HG03439 (cell line): Measurements from ENCODE around the gene CRNKL1.
"Not testable (repeated sequence)": the region's sequence is repeated elsewhere in the genome, so short reads cannot be mapped to it uniquely, and the experiment has no call there.

Experiments
- ATAC-seq: cut with Tn5 transposase; IDR thresholded peaks from one replicate; pipeline ENCODE4 v1.9.1; 2021; ENCODE audit warnings: mild to moderate bottlenecking, moderate library complexity; ENCODE audit not compliant: unreplicated experiment

Gene CRNKL1

DNA sequence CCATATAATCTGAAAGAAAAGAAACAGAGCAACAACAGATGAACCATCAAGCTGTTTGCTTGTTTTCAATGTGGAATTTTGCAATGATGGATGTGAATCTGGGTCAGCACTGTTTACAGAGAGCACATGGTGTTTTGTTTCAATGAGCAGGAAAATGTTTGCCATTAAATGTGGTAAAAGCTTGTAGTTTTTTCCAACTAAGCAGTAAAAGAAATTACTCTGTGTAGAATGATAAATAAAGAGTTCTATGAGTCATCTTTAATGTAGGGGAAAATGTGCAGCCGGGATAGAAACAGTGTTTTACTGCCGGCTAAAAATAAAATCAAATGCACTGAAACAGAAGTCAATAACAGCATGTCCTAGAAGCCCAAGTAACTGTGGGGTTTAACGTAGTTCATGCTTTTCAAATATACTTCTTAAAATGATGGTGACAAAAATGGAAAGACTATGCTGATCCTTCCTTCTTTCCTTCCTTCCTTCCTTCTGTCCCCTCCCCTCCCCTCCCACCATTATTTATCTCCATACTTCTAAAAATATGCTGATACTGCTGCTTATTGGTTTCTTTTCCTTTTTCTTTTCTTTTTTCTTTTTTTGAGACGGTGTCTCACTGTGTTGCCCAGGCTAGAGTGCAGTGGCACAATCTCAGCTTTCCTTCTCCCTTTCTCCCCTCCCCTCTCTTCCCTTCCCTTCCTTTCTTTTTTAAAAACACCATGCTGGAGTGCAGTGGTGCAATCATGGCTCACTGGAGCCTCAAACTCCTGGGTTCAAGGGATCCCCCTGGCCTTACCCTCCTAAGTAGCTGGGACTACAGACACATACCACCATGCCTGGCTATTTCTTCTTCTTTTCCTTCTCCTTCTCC lies 41.4 kb downstream of the CRNKL1 start:
- no peak for ATAC-seq

DNA sequence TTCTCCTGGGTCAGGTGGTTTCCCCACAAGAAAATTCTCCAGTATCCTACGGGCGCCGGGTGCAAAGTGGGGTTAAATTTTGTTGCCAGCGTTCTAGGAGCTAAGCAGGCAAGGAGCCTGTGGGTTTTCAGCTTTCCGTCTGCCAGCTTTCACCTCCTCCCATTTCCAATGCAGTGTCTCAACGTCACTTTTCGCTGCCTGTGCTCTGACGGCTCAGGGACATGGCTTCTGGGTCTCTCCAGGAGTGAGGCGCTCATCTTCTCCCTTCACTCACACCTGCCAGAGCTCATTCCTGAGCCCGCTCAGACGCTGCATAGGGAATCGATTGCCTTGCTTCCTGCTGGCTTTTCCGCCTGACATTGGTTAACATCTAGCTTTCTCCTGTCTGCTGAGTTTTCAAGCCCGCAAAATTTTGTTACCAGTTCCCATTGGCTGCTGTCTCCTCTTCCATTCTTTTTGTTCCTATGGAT lies 42.4 kb downstream of the CRNKL1 start:
- no peak for ATAC-seq

DNA sequence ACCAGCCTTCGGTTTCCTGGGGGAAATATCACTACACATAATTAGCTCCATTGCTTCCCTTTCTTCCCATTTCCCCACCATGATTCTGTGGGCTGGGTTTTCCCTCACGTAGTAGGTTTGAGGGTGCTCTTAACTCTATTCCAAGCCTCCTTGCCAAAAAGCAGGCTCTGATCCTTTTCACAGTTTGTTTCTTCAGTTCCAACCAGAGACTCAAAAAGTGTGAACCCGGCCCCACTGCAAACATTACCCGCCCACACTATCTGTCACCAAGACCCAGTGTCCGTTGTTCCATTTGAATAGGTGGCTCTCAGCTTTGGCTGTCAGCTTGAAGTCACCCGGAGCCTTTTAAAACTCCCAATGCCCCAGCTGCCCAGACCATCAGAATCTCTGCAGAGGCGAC lies 46.9 kb downstream of the CRNKL1 start:
- no peak for ATAC-seq

DNA sequence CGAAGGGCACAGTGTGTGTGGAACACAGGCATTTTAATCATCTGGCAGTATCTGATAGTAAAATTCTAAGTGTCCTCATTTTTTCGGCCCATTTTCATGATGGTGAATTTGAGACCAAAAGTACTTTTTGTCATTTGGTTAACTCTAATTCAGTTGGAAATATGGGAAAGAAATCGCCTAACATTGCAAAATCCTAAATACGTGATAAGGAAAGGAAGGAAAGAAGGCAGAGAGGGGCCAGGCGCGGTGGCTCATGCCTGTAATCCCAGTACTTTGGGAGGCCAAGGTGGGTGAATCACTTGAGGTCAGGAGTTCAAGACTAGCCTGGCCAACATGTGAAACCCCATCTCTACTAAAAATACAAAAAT lies 48.3 kb downstream of the CRNKL1 start:
- ATAC-seq = not testable (repeated sequence)

- ATAC-seq = no peak
These were observed 49.0 kb downstream of the CRNKL1 start for GRCh38 chr20:20003031-20003954.

DNA sequence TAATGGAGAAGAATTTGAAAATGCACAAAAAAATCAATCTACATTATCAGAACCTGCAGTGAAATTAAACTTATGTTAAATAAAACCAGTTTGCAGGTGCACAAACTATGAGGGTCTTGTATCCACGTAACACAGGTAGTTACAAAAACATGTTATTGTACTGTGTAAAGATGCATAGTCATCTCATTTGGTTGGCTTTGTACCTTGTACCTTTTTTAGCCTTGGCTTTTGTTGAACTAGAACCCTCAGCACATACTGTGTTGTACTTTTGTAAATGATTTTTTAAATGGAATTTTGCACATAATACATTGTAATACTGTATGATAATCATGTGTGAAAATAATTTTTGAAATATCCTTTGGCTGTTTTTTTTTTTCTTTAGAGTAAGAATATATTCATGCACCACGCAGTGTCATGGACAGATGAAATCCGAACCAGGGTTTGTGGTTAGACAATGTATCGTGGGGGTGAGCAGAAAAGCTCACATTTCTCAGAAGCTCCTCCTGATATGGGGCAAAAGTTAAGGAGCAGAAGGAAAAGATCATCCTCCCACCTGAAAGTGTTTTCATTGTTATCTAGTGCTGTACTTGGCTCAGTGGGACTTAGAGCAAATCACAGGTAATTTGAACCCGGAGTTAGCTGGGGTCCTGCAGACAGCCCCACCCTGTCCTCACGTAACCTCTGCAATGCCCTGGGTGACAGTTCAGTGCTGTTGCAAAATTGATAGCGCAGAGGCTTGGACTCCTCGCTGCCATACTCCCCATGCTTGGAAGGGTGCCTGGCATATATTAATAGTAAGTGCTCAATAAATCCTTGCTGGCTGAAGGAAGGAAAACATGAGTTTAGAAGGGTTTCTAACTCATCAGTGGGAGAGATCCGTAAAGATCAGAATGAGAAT lies 49.9 kb downstream of the CRNKL1 start:
- no peak for ATAC-seq

GRCh38 chr20:20000211-20000968 lies 51.9 kb downstream of the CRNKL1 start:
- ATAC-seq = no peak

DNA sequence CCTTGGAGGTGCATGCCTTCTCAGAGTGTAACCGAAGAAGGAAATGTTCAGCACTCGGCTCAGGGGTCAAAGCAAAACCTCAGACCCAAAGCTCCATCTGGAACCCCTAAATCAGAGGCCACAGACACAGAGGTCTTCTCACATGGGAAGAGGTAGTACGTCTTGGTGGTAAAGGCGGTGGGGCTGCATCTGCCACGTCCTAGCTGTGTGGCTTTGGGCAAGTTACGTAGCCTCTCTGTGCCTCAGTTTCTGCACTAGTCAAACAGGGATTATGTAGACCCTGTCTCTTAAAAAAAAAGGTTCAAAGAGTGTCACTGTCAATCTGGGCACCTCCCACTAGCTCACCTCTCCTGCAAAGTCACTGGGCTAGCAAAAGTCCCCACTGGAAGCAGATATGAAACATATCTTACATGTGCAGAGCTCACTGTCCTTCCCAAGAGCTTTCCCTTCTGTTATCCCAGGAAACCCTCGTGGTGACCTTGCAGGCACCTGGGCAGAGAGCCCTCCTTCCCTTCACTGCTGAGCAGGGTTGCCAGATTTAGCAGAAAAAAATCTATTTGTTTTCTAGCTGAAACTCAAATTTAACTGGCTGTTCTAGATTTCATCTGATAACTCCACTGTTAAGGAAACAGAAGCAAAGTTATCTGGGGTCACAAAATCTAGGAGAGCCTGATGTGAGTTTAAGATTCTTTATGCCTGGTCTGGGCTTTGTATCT lies 53.1 kb downstream of the CRNKL1 start:
- no peak for ATAC-seq

DNA sequence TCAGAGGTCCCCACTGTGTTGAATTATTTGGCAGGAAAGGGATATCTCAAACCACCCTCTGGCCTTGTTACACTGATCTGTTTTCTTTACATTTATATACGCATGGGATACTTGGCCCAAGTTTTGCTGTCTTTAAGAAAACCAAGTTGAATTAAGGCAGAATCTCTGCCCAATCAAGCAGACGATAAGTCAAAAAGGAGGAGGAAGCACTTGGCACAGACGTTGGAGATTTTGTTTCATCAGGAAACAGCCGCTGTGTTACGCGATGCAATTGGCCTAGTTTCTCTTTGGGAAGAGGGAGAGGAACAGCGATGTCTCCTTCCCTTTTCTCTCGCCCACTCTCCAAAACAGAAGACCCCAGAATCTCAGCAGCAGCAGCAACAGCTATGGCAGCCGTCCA lies 55.3 kb downstream of the CRNKL1 start:
- no peak for ATAC-seq

- ATAC-seq = no peak
These were observed 56.0 kb downstream of the CRNKL1 start for GRCh38 chr20:19996222-19996621.

GRCh38 chr20:19995220-19995863 lies 56.9 kb downstream of the CRNKL1 start:
- no peak for ATAC-seq

GRCh38 chr20:19993958-19994669 lies 58.2 kb downstream of the CRNKL1 start:
- ATAC-seq = no peak

DNA sequence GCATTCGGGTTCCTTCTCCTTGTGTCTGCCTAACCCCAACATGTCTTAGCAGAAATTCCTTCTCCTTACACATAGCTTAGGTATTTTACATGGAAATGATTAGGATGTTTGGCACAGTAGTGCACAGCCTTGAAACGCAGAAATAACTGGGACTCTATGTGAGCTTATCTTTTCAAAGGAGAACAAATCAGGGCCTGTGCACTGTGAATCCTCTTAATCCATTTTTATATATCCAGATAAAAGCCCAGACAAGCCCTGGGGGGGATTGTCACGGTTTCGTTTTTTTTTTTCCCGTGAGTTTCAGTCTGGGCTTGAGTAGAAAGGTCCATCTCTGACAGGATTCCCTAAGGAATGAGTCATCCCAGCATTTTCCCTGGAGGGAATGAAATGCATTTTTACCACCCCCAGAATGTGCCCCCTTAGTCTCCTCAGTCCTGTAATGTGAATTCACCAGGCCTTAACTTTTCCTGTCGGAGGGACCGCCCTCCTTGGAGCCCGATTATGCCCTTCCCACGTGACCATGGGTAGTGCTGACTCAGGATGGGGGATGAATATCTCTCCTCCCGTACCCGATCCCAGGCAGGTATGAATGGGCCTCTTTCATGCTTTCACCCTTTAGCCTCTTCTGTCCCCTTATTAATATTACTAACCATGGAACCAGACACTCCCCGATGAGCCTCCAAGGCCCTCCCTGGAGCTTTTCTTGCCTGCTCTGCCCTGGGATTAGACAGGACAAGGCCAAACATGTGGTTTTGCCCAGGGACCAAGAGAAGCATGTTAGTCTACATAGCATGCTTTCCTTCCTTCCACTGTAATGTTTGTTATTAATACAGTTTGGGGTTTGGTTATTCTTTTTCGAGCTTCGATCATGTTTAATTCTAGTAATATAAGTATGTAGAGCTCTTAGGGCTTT lies 59.0 kb downstream of the CRNKL1 start:
- no peak for ATAC-seq

- no peak for ATAC-seq
These were observed 60.4 kb downstream of the CRNKL1 start for GRCh38 chr20:19991854-19992253.

DNA sequence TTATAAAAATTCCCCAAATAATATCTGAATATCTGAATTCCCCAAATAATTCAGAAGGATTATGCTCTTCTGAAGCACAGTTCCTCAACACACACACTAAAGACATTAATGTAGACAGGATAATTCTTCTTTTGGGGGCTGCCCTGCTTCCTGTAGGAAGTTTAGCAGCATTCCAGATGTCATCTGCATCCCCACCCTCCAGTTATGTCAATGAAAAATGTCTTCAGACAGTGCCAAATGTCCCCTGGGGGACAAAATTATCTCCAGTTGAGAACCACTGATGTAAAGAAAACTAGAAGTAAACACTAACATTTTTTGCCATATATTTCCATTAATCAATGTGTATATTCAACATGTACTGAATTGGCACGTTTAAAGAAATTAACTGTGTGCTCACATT lies 61.0 kb downstream of the CRNKL1 start:
- no peak for ATAC-seq

DNA sequence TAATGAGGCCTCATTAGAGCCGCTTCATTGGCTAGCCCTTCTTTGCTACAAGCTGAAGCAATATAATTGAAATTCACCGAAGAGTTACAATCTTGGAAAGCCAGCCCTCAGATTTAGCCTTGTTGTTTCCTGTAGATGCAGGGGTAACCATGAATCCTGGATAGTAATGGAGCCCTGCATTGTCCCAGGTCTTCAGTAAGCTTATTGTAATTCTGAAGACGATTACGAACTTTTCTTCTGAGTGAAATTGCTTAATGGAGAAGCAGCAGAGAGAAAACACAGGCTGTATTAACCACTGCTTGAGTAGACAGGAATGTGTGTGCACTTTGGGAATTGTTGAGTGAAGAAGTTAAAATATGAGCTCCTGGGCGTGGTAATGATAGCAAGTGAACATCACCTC lies 61.4 kb downstream of the CRNKL1 start:
- no peak for ATAC-seq

- no peak for ATAC-seq
These were observed 65.2 kb downstream of the CRNKL1 start for GRCh38 chr20:19987046-19987445.
